ENCODE measurements around the gene PMS2.
A peak's percentile ranks its signal among the peaks of the same experiment; 100 is the strongest.

The PMS2 gene

GRCh38 chr7:6032167-6032566 is 23.3 kb upstream of the PMS2 start:
- H3K4me1 ChIP-seq (ENCODE audit: control insufficient read depth in 5 of 5, insufficient read depth in 5 of 5, low read length in 5 of 5) = peaks cover 0 to under 1% (median 0%) of the 10 kb centered on the region in 5 donors
- no peak overlapping the region for H3K27ac ChIP-seq (ENCODE audit: low read depth, low read length)
- no peaks in the 10 kb centered on the region for H3K27me3 ChIP-seq (ENCODE audit: control insufficient read depth in 5 of 5, insufficient read depth in 4 of 5, low read length in 5 of 5)
- H3K9ac ChIP-seq (ENCODE audit: low read length in 5 of 5) = no peak overlapping the region
- no peak overlapping the region for H3K4me3 ChIP-seq (ENCODE audit: low read depth in 1 of 5, low read length in 5 of 5)
- peaks cover 24 to 85% (median 62%) of the 10 kb centered on the region in 5 donors for H3K36me3 ChIP-seq (ENCODE audit: control insufficient read depth in 5 of 5, insufficient read depth in 5 of 5, low read length in 5 of 5)
- no peaks in the 10 kb centered on the region for H3K9me3 ChIP-seq (ENCODE audit: control insufficient read depth in 5 of 5, low read length in 5 of 5)

GRCh38 chr7:6031567-6031966 is 22.7 kb upstream of the PMS2 start:
- no peaks in the 10 kb centered on the region for H3K27me3 ChIP-seq (ENCODE audit: control insufficient read depth in 5 of 5, insufficient read depth in 4 of 5, low read length in 5 of 5)
- no peaks in the 10 kb centered on the region for H3K9me3 ChIP-seq (ENCODE audit: control insufficient read depth in 5 of 5, low read length in 5 of 5)
- H3K9ac ChIP-seq (ENCODE audit: low read length in 5 of 5) = no peak overlapping the region
- H3K4me3 ChIP-seq (ENCODE audit: low read depth in 1 of 5, low read length in 5 of 5) = no peak overlapping the region
- peaks cover 0 to 6% (median 2%) of the 10 kb centered on the region in 5 donors for H3K4me1 ChIP-seq (ENCODE audit: control insufficient read depth in 5 of 5, insufficient read depth in 5 of 5, low read length in 5 of 5)
- H3K36me3 ChIP-seq (ENCODE audit: control insufficient read depth in 5 of 5, insufficient read depth in 5 of 5, low read length in 5 of 5) = peaks cover 23 to 85% (median 65%) of the 10 kb centered on the region in 5 donors
- no peak overlapping the region for H3K27ac ChIP-seq (ENCODE audit: low read depth, low read length)

GRCh38 chr7:6030988-6031387 is 22.1 kb upstream of the PMS2 start, which contains the start of gene ANKRD61:
Gene ANKRD61, plus strand, starts transcription at chr7:6031376. Its CDS starts 0 bp downstream, at chr7:6031376.
- H3K4me3 ChIP-seq (ENCODE audit: low read depth in 1 of 5, low read length in 5 of 5) = no peak within 1 kb of the TSS
- no peak within 1 kb of the TSS for H3K27ac ChIP-seq (ENCODE audit: low read depth, low read length)
- H3K36me3 ChIP-seq (ENCODE audit: control insufficient read depth in 5 of 5, insufficient read depth in 5 of 5, low read length in 5 of 5) = peaks cover 19 to 85% (median 68%) of the 10 kb centered on the region in 5 donors
- peaks cover 0 to 12% (median 6%) of the 10 kb centered on the region in 5 donors for H3K4me1 ChIP-seq (ENCODE audit: control insufficient read depth in 5 of 5, insufficient read depth in 5 of 5, low read length in 5 of 5)
- H3K9me3 ChIP-seq (ENCODE audit: control insufficient read depth in 5 of 5, low read length in 5 of 5) = no peaks in the 10 kb centered on the region
- H3K27me3 ChIP-seq (ENCODE audit: control insufficient read depth in 5 of 5, insufficient read depth in 4 of 5, low read length in 5 of 5) = no peaks in the 10 kb centered on the region
- H3K9ac ChIP-seq (ENCODE audit: low read length in 5 of 5) = no peak within 1 kb of the TSS

GRCh38 chr7:6028563-6028962 is 19.7 kb upstream of the PMS2 start:
- Histone ChIP-seq H3K36me3 (ENCODE audit: control insufficient read depth in 5 of 5, insufficient read depth in 5 of 5, low read length in 5 of 5) (peaks cover 14 to 86% (median 65%) of the 10 kb centered on the region in 5 donors), H3K9me3 (ENCODE audit: control insufficient read depth in 5 of 5, low read length in 5 of 5) (no peaks in the 10 kb centered on the region), H3K4me3 (ENCODE audit: low read depth in 1 of 5, low read length in 5 of 5) (no peak overlapping the region), H3K9ac (ENCODE audit: low read length in 5 of 5) (no peak overlapping the region), H3K27ac (ENCODE audit: low read depth, low read length) (no peak overlapping the region), H3K27me3 (ENCODE audit: control insufficient read depth in 5 of 5, insufficient read depth in 4 of 5, low read length in 5 of 5) (no peaks in the 10 kb centered on the region), H3K4me1 (ENCODE audit: control insufficient read depth in 5 of 5, insufficient read depth in 5 of 5, low read length in 5 of 5) (peaks cover 0 to 14% (median 7%) of the 10 kb centered on the region in 5 donors)

- Histone ChIP-seq H3K9ac (ENCODE audit: low read length in 5 of 5) (no peak overlapping the region), H3K27ac (ENCODE audit: low read depth, low read length) (no peak overlapping the region), H3K27me3 (ENCODE audit: control insufficient read depth in 5 of 5, insufficient read depth in 4 of 5, low read length in 5 of 5) (no peaks in the 10 kb centered on the region), H3K4me1 (ENCODE audit: control insufficient read depth in 5 of 5, insufficient read depth in 5 of 5, low read length in 5 of 5) (peaks cover 0 to 14% (median 7%) of the 10 kb centered on the region in 5 donors), H3K36me3 (ENCODE audit: control insufficient read depth in 5 of 5, insufficient read depth in 5 of 5, low read length in 5 of 5) (peaks cover 14 to 86% (median 67%) of the 10 kb centered on the region in 5 donors), H3K4me3 (ENCODE audit: low read depth in 1 of 5, low read length in 5 of 5) (no peak overlapping the region), H3K9me3 (ENCODE audit: control insufficient read depth in 5 of 5, low read length in 5 of 5) (no peaks in the 10 kb centered on the region)
These were observed 19.0 kb upstream of the PMS2 start for GRCh38 chr7:6027806-6028365.

- Histone ChIP-seq H3K4me3 (ENCODE audit: low read depth in 1 of 5, low read length in 5 of 5) (peak overlapping the region in 3 of 5 donors; percentile 37 to 49 (median 38)), H3K4me1 (ENCODE audit: control insufficient read depth in 5 of 5, insufficient read depth in 5 of 5, low read length in 5 of 5) (peaks cover 0 to 14% (median 7%) of the 10 kb centered on the region in 5 donors), H3K9ac (ENCODE audit: low read length in 5 of 5) (peak overlapping the region in 4 of 5 donors; percentile 2 to 63 (median 53)), H3K36me3 (ENCODE audit: control insufficient read depth in 5 of 5, insufficient read depth in 5 of 5, low read length in 5 of 5) (peaks cover 12 to 92% (median 74%) of the 10 kb centered on the region in 5 donors), H3K27ac (ENCODE audit: low read depth, low read length) (peak overlapping the region; percentile 15), H3K9me3 (ENCODE audit: control insufficient read depth in 5 of 5, low read length in 5 of 5) (no peaks in the 10 kb centered on the region), H3K27me3 (ENCODE audit: control insufficient read depth in 5 of 5, insufficient read depth in 4 of 5, low read length in 5 of 5) (no peaks in the 10 kb centered on the region)
These were observed 18.0 kb upstream of the PMS2 start for GRCh38 chr7:6026820-6027311.

- H3K4me1 ChIP-seq (ENCODE audit: control insufficient read depth in 5 of 5, insufficient read depth in 5 of 5, low read length in 5 of 5) = peaks cover 0 to 14% (median 7%) of the 10 kb centered on the region in 5 donors
- H3K27ac ChIP-seq (ENCODE audit: low read depth, low read length) = peak overlapping the region; percentile 15
- no peaks in the 10 kb centered on the region for H3K9me3 ChIP-seq (ENCODE audit: control insufficient read depth in 5 of 5, low read length in 5 of 5)
- peaks cover 17 to 94% (median 74%) of the 10 kb centered on the region in 5 donors for H3K36me3 ChIP-seq (ENCODE audit: control insufficient read depth in 5 of 5, insufficient read depth in 5 of 5, low read length in 5 of 5)
- H3K27me3 ChIP-seq (ENCODE audit: control insufficient read depth in 5 of 5, insufficient read depth in 4 of 5, low read length in 5 of 5) = no peaks in the 10 kb centered on the region
- peak overlapping the region in 3 of 5 donors; percentile 36 to 49 (median 37) for H3K4me3 ChIP-seq (ENCODE audit: low read depth in 1 of 5, low read length in 5 of 5)
- H3K9ac ChIP-seq (ENCODE audit: low read length in 5 of 5) = peak overlapping the region in 4 of 5 donors; percentile 24 to 63 (median 53)
These were observed 17.4 kb upstream of the PMS2 start for GRCh38 chr7:6026011-6026819.

GRCh38 chr7:6023974-6024435 is 15.2 kb upstream of the PMS2 start:
- H3K4me3 ChIP-seq (ENCODE audit: low read depth in 1 of 5, low read length in 5 of 5) = no peak overlapping the region
- no peak overlapping the region for H3K27ac ChIP-seq (ENCODE audit: low read depth, low read length)
- no peak overlapping the region for H3K9ac ChIP-seq (ENCODE audit: low read length in 5 of 5)
- peaks cover 26 to 99% (median 89%) of the 10 kb centered on the region in 5 donors for H3K36me3 ChIP-seq (ENCODE audit: control insufficient read depth in 5 of 5, insufficient read depth in 5 of 5, low read length in 5 of 5)
- H3K9me3 ChIP-seq (ENCODE audit: control insufficient read depth in 5 of 5, low read length in 5 of 5) = no peaks in the 10 kb centered on the region
- H3K27me3 ChIP-seq (ENCODE audit: control insufficient read depth in 5 of 5, insufficient read depth in 4 of 5, low read length in 5 of 5) = no peaks in the 10 kb centered on the region
- H3K4me1 ChIP-seq (ENCODE audit: control insufficient read depth in 5 of 5, insufficient read depth in 5 of 5, low read length in 5 of 5) = peaks cover 0 to 14% (median 7%) of the 10 kb centered on the region in 5 donors

GRCh38 chr7:6022707-6023106 is 13.9 kb upstream of the PMS2 start:
- H3K9ac ChIP-seq (ENCODE audit: low read length in 5 of 5) = no peak overlapping the region

More at GRCh38 chr7:6022707-6023106, 13.9 kb upstream of the PMS2 start:
- H3K9me3 ChIP-seq (ENCODE audit: control insufficient read depth in 5 of 5, low read length in 5 of 5) = no peaks in the 10 kb centered on the region
- peaks cover 20 to 94% (median 86%) of the 10 kb centered on the region in 5 donors for H3K36me3 ChIP-seq (ENCODE audit: control insufficient read depth in 5 of 5, insufficient read depth in 5 of 5, low read length in 5 of 5)
- no peak overlapping the region for H3K4me3 ChIP-seq (ENCODE audit: low read depth in 1 of 5, low read length in 5 of 5)
- H3K27ac ChIP-seq (ENCODE audit: low read depth, low read length) = no peak overlapping the region
- peaks cover 0 to 14% (median 7%) of the 10 kb centered on the region in 5 donors for H3K4me1 ChIP-seq (ENCODE audit: control insufficient read depth in 5 of 5, insufficient read depth in 5 of 5, low read length in 5 of 5)
- no peaks in the 10 kb centered on the region for H3K27me3 ChIP-seq (ENCODE audit: control insufficient read depth in 5 of 5, insufficient read depth in 4 of 5, low read length in 5 of 5)

Measured in subcutaneous abdominal adipose tissue (tissue), 5 donors.